AG04450 (cell line): ENCODE data around the gene SUSD5. TPM values are rescaled to one million over a fixed set of nuclear protein-coding genes. Genes with fewer than 3 reads are reported as not detected.
A peak's percentile ranks its signal among the peaks of the same experiment; 100 is the strongest.

Experiments
- CTCF ChIA-PET: fragments of 300-600, 350-600 bp; formaldehyde crosslinking; extraction: SDS; loops from one replicate; lab custom pipeline; 2022; ENCODE audit warnings: antibody characterized with exemption, inconsistent platforms; lab: Charles Lee
- POLR2A ChIA-PET: fragments of 350-600 bp; formaldehyde crosslinking; extraction: SDS; loops from one replicate; lab custom pipeline; 2021; ENCODE audit warnings: antibody characterized with exemption, inconsistent platforms; lab: Yijun Ruan, JAX
- DNase-seq: peaks from one replicate; pipeline ENCODE4 v3.0.0-alpha.2; 2011; ENCODE audit warnings: low read depth, low spot score
- H3K27ac ChIP-seq: one replicate; pipeline ENCODE4 v1.5.1; 2012; ENCODE audit warnings: low read depth, low read length, control low read depth
- H3K27me3 ChIP-seq: one replicate; pipeline ENCODE4 v1.6.0; 2012; ENCODE audit warnings: low read length; ENCODE audit not compliant: control insufficient read depth, insufficient read depth
- H3K4me3 ChIP-seq: 2 replicates; pipeline ENCODE4 v1.5.1; 2011; ENCODE audit warnings: mild to moderate bottlenecking, low read depth, low read length, control low read depth
- H3K9me3 ChIP-seq: 2 replicates; pipeline ENCODE4 v1.5.1; 2012; ENCODE audit warnings: low read length; ENCODE audit not compliant: control insufficient read depth, insufficient read depth
- CTCF ChIP-seq: IDR thresholded peaks from 2 replicates; pipeline ENCODE4 v1.5.1; 2011; ENCODE audit warnings: low read depth, low read length, control low read depth, inconsistent platforms
- polyA plus RNA-seq: library from polyadenylated mRNA; depleted of rRNA; stranded (reverse); fragments of >200 nt; gene quantifications from 2 replicates; pipeline ENCODE4 v1.2.3, GENCODE V29; 2011

The SUSD5 gene
- polyA plus RNA-seq, 1 experiment = 1.8 TPM

GRCh38 chr3:33217866-33218445 is 654 bp downstream of the SUSD5 start:
- TF ChIP-seq CTCF = no peak
- H3K27ac ChIP-seq = no peak overlapping the region
- peaks cover 10% of the 10 kb centered on the region for H3K27me3 ChIP-seq
- ChIA-PET CTCF (interaction anchor here (0.7 kb wide), 1 partner anchor 155 kb away, joined by 3 read pairs; no protein-coding TSS in a partner anchor), POLR2A (no interaction called here)
- DNase-seq = no peak
- no peaks in the 10 kb centered on the region for H3K9me3 ChIP-seq
- H3K4me3 ChIP-seq = peak overlapping the region; percentile 64

DNA sequence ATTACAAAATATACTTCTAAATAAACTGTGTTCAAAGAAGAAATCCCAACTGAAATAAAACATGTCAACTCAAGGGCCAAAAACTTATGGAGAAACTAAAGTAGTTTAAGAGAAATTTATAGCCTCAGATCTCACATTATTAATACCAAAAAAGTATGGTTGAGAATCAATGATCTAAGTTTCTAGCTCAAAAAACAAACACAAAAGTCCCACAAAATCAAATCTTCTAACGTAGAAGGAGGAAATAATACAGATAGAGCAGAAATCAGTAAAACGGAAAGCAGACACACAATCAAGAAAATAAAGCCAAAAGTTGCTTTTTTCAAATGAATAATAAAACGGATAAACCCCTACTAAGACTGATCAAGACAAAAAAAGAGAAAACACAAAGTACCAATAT is 2.9 kb downstream of the SUSD5 start:
- H3K9me3 ChIP-seq = no peaks in the 10 kb centered on the region
- no peak for TF ChIP-seq CTCF
- POLR2A ChIA-PET = no interaction called here
- H3K27me3 ChIP-seq = peaks cover 10% of the 10 kb centered on the region
- no peak for DNase-seq
- H3K4me3 ChIP-seq = no peak overlapping the region
- H3K27ac ChIP-seq = no peak overlapping the region
- CTCF ChIA-PET = interaction anchor here (1.2 kb wide), 1 partner anchor 84 kb away, joined by 3 read pairs; no protein-coding TSS in a partner anchor

DNA sequence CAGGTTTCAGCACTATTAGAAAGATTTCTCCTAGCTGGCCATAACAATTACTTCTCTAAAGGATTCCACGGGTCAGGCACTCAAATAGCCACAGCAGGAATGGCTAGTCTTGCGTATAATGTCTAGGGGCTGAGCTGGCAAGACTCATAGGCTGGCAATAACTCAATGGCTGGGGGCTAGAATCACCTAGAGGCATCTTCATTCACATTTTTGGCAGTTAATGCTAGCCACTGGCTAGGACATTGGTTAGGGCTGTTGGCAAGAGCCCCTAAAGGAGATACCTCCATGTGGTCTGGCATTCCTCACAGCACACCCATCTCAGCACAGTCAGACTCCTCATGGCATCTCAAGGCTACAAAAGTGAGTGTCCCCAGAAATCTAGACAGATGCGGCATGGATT is 6.2 kb downstream of the SUSD5 start:
- Histone ChIP-seq H3K27me3 (peaks cover 3% of the 10 kb centered on the region), H3K27ac (no peak overlapping the region), H3K9me3 (peaks cover 2% of the 10 kb centered on the region; the same call in 1 of the 2 replicates), H3K4me3 (no peak overlapping the region)
- TF ChIP-seq CTCF = no peak
- ChIA-PET CTCF (no interaction called here), POLR2A (no interaction called here)
- DNase-seq = no peak

DNA sequence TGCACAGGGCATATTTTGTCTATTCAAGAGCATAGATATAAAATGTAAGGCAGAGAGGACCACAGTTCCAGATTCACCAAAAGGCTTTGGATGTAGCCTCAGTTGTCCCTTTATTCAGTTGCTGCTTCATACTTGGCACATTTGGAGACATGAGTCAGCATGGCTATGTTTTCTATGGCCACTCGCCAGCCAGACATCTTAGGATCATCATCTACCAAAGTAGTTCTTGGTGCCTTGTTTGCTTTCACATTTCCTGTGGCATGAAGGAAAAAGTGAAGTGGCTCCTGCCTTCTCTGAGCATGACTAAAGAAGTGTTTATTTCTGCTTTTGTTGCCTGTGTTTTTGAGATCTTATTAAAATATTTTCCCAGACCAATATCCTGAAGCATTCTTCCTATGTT is 7.2 kb downstream of the SUSD5 start:
- H3K27me3 ChIP-seq = peaks cover 3% of the 10 kb centered on the region
- peaks cover 2% of the 10 kb centered on the region; the same call in 1 of the 2 replicates for H3K9me3 ChIP-seq
- DNase-seq = peak; percentile 32
- no peak overlapping the region for H3K4me3 ChIP-seq
- CTCF ChIA-PET = no interaction called here
- H3K27ac ChIP-seq = no peak overlapping the region
- POLR2A ChIA-PET = no interaction called here
- TF ChIP-seq CTCF = no peak

DNA sequence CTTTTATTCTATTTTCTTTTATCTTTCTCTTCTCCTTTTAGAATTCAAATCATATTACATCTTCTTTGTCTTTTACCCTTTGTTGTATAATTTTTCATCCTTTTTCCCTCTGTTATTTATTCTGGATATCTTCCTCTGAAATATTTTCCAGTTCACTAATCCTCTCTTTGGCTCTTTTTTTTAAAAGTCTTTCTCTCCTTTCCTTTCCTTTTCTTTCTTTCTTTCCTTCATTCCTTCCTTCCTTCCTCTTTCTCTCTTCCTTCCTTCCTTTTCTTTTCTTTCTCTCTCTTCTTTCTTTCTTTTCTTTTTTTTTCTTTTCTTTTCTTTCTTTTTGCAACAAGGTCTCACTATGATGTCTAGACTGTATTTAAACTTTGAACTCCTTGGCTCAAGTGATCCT is 9.3 kb downstream of the SUSD5 start:
- Histone ChIP-seq H3K27me3 (no peaks in the 10 kb centered on the region), H3K4me3 (no peak overlapping the region), H3K27ac (no peak overlapping the region), H3K9me3 (peaks cover 2% of the 10 kb centered on the region; the same call in 1 of the 2 replicates)
- ChIA-PET POLR2A (no interaction called here), CTCF (interaction anchor here (0.8 kb wide), 1 partner anchor 41 kb away, joined by 3 read pairs; no protein-coding TSS in a partner anchor)
- no peak for DNase-seq
- TF ChIP-seq CTCF = no peak
